Measurements from ENCODE around the gene NDUFB3.

DNA sequence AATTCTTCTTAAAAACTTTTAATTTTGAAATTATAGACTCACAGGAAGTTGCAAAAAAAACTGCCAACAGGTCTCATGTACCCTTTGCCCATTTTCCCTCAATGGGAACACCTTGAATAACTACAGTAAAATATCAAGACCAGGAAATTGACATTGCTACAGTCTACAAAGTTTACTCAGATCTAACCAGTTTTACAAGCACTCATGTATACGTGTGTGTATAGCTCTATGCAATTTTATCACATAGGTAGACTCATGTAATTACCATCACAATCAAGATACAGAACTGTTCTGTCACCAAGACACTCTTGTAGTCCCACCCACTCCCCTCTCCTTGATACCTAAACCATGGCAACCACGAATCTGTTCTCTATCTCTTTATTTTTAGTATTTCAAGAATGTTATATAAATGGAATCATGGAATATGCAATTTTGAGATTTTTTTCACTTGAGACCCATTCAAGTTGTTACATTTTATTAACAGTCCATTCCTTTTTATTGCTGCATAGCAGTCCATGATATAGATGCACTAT is 6.9 kb upstream of the NDUFB3 start:
- TF ChIP-seq YY1 (IDR thresholded peaks at IDR 0.05; ENCODE audit: insufficient read depth, insufficient read length) (no peak), ZNF274 (IDR thresholded peaks at IDR 0.05; ENCODE audit: low read depth, low read length) (no peak), SUZ12 (IDR thresholded peaks at IDR 0.05; ENCODE audit: extremely low read depth, insufficient read depth, insufficient read length) (no peak)
